ENCODE data around the gene SIAH3.

SIAH3 gene

GRCh38 chr13:45827318-45827717 lies 24.2 kb downstream of the SIAH3 start:
- Histone ChIP-seq H3K27me3 (ENCODE audit: control insufficient read depth, low read length) (peaks cover 5% of the 10 kb centered on the region), H3K4me2 (ENCODE audit: low read length) (no peak overlapping the region), H3K4me3 (ENCODE audit: low read length) (no peak overlapping the region), H3F3A (ENCODE audit: control insufficient read depth, insufficient read depth) (no peaks in the 10 kb centered on the region), H3K9me3 (ENCODE audit: control insufficient read depth, insufficient read depth, low read length) (no peaks in the 10 kb centered on the region), H3K36me3 (ENCODE audit: control insufficient read depth, low read length) (no peaks in the 10 kb centered on the region), H3K27ac (ENCODE audit: low read depth, low read length) (no peak overlapping the region), H3K79me2 (ENCODE audit: control insufficient read depth, low read length) (no peaks in the 10 kb centered on the region), H3K9me2 (replicated peaks; ENCODE audit: control insufficient read depth, low read length) (no peaks in the 10 kb centered on the region), H4K20me1 (ENCODE audit: control insufficient read depth, insufficient read depth, low read depth, low read length) (no peaks in the 10 kb centered on the region), H3K4me1 (ENCODE audit: control insufficient read depth, low read length) (no peaks in the 10 kb centered on the region)
- TF ChIP-seq EZH2phosphoT487 (IDR thresholded peaks at IDR 0.05; ENCODE audit: borderline replicate concordance, low read length) = no peak

DNA sequence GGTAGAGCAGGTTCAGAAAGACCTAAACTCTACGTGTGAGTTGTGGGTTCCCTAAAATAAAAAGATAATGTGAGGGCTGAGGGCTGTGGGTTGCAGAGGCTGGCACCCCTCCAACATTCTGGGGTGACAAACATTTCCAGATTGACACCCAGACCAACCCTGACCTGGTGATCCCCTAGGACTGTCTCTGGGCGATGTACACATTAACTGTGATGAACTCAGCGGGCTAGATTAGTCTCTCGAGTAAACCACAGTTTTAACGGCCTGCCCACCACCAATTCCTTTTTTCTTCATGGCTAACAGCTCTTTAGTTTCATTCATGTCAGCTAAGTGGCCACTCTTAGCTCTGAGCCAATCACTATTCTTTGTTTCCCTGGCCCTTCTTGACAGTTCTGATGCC lies 24.8 kb downstream of the SIAH3 start:
- no peaks in the 10 kb centered on the region for H3K79me2 ChIP-seq (ENCODE audit: control insufficient read depth, low read length)
- no peaks in the 10 kb centered on the region for H3K9me3 ChIP-seq (ENCODE audit: control insufficient read depth, insufficient read depth, low read length)
- H3K27me3 ChIP-seq (ENCODE audit: control insufficient read depth, low read length) = peaks cover under 1% of the 10 kb centered on the region
- no peaks in the 10 kb centered on the region for H3K4me1 ChIP-seq (ENCODE audit: control insufficient read depth, low read length)
- TF ChIP-seq EZH2phosphoT487 (IDR thresholded peaks at IDR 0.05; ENCODE audit: borderline replicate concordance, low read length) (no peak), CTCF (IDR thresholded peaks at IDR 0.05; ENCODE audit: low read depth, low read length, poor library complexity, severe bottlenecking) (no peak)
- no peaks in the 10 kb centered on the region for H3K36me3 ChIP-seq (ENCODE audit: control insufficient read depth, low read length)
- H3K9me2 ChIP-seq (replicated peaks; ENCODE audit: control insufficient read depth, low read length) = no peaks in the 10 kb centered on the region
- no peak overlapping the region for H3K4me3 ChIP-seq (ENCODE audit: low read length)
- H3K27ac ChIP-seq (ENCODE audit: low read depth, low read length) = no peak overlapping the region
- no peak overlapping the region for H3K4me2 ChIP-seq (ENCODE audit: low read length)
- H4K20me1 ChIP-seq (ENCODE audit: control insufficient read depth, insufficient read depth, low read depth, low read length) = no peaks in the 10 kb centered on the region
- H3F3A ChIP-seq (ENCODE audit: control insufficient read depth, insufficient read depth) = no peaks in the 10 kb centered on the region

- H3K4me3 ChIP-seq (ENCODE audit: low read length) = no peak overlapping the region
- no peak overlapping the region for H3K27ac ChIP-seq (ENCODE audit: low read depth, low read length)
- H3K36me3 ChIP-seq (ENCODE audit: control insufficient read depth, low read length) = no peaks in the 10 kb centered on the region
- H3K4me1 ChIP-seq (ENCODE audit: control insufficient read depth, low read length) = no peaks in the 10 kb centered on the region
- TF ChIP-seq CTCF (IDR thresholded peaks at IDR 0.05; ENCODE audit: low read depth, low read length, poor library complexity, severe bottlenecking) (no peak), EZH2phosphoT487 (IDR thresholded peaks at IDR 0.05; ENCODE audit: borderline replicate concordance, low read length) (no peak)
- no peaks in the 10 kb centered on the region for H3K9me3 ChIP-seq (ENCODE audit: control insufficient read depth, insufficient read depth, low read length)
- no peak overlapping the region for H3K4me2 ChIP-seq (ENCODE audit: low read length)
- no peaks in the 10 kb centered on the region for H3F3A ChIP-seq (ENCODE audit: control insufficient read depth, insufficient read depth)
- no peaks in the 10 kb centered on the region for H3K9me2 ChIP-seq (replicated peaks; ENCODE audit: control insufficient read depth, low read length)
- no peaks in the 10 kb centered on the region for H3K79me2 ChIP-seq (ENCODE audit: control insufficient read depth, low read length)
- H4K20me1 ChIP-seq (ENCODE audit: control insufficient read depth, insufficient read depth, low read depth, low read length) = no peaks in the 10 kb centered on the region
- no peaks in the 10 kb centered on the region; the same call in 1 of the 2 replicates for H3K27me3 ChIP-seq (ENCODE audit: control insufficient read depth, low read length)
These were observed 26.2 kb downstream of the SIAH3 start for GRCh38 chr13:45825387-45825650.

- Histone ChIP-seq H3K4me1 (ENCODE audit: control insufficient read depth, low read length) (no peaks in the 10 kb centered on the region), H3K4me2 (ENCODE audit: low read length) (no peak overlapping the region), H3K27ac (ENCODE audit: low read depth, low read length) (no peak overlapping the region), H3K79me2 (ENCODE audit: control insufficient read depth, low read length) (no peaks in the 10 kb centered on the region), H3K27me3 (ENCODE audit: control insufficient read depth, low read length) (no peaks in the 10 kb centered on the region; the same call in 1 of the 2 replicates), H3K36me3 (ENCODE audit: control insufficient read depth, low read length) (no peaks in the 10 kb centered on the region), H3F3A (ENCODE audit: control insufficient read depth, insufficient read depth) (no peaks in the 10 kb centered on the region), H3K9me3 (ENCODE audit: control insufficient read depth, insufficient read depth, low read length) (no peaks in the 10 kb centered on the region), H3K4me3 (ENCODE audit: low read length) (no peak overlapping the region), H4K20me1 (ENCODE audit: control insufficient read depth, insufficient read depth, low read depth, low read length) (no peaks in the 10 kb centered on the region), H3K9me2 (replicated peaks; ENCODE audit: control insufficient read depth, low read length) (no peaks in the 10 kb centered on the region)
- TF ChIP-seq CTCF (IDR thresholded peaks at IDR 0.05; ENCODE audit: low read depth, low read length, poor library complexity, severe bottlenecking) (no peak), EZH2phosphoT487 (IDR thresholded peaks at IDR 0.05; ENCODE audit: borderline replicate concordance, low read length) (no peak)
These were observed 28.0 kb downstream of the SIAH3 start for GRCh38 chr13:45823583-45823982.
